ENCODE data around the gene TMC1. TPM values are rescaled to one million over a fixed set of nuclear protein-coding genes. Genes with fewer than 3 reads are reported as not detected.

The TMC1 gene
- total and polyA plus RNA-seq, 2 of the 13 experiments (the other 11 are each of a cell fraction or from before 2014, with no cell fraction given): 0.02 to 0.03 TPM

DNA sequence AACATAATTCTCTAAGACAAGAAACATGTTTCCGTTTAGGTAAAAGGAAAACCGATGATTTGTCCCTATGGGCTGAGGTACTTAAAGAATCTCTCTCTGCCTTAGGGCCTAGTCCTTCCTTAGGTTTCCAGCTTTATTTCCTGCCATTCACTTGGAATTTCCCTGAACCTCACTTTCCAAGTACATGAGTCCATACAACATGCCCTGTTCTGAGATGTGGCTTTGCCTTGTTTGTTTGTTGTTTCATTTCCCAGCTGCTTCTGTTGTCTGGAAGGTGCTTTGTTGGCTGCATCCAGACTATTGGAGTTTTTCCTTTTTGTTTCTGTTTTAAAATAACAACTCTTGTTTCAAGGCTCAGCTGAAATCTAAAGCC, 336.2 kb downstream of the TMC1 start:
- H4K20me1 ChIP-seq (ENCODE audit: insufficient read depth, low read length): no peaks in the 10 kb centered on the region
- ATAC-seq: peak; percentile 8; the same call in 1 of the 3 replicates
- no peaks in the 10 kb centered on the region for H3K79me2 ChIP-seq (ENCODE audit: insufficient read depth, low read length)
- in situ Hi-C loops (cut with HindIII; ENCODE audit: extremely low pct_ligation_motif_present, low pct_unique_long_range_greater_than_20kb): loop anchor here (5.0 to 10.0 kb wide), 2 partner anchors 167 to 225 kb away; no protein-coding TSS in a partner anchor
- H3K4me1 ChIP-seq (ENCODE audit: insufficient read depth, low read length): peaks cover 30% of the 10 kb centered on the region
- H3K9me3 ChIP-seq (ENCODE audit: low read length): no peaks in the 10 kb centered on the region
- H3K27ac ChIP-seq (ENCODE audit: extremely low read length, insufficient read depth, low read length): peak overlapping the region; percentile 99
- CTCF ChIA-PET (ENCODE audit: low intra/inter-chr PET ratio, low total read pairs): interaction anchor here (1.0 to 2.8 kb wide), 4 partner anchors 165 to 326 kb away, joined by 3 to 15 read pairs (median 9); no protein-coding TSS in a partner anchor
- FAIRE-seq: no peak
- H3K4me2 ChIP-seq (ENCODE audit: low read depth, low read length): peak overlapping the region; percentile 56
- DNase-seq (ENCODE audit: low spot score): no peak
- intact Hi-C loops (cut with micrococcal nuclease; ENCODE audit: unreplicated experiment): loop anchor here (1.0 to 5.0 kb wide), 4 partner anchors 70 to 325 kb away; no protein-coding TSS in a partner anchor
- no peaks in the 10 kb centered on the region for H3K36me3 ChIP-seq (replicated peaks in 1 of 2; ENCODE audit: control insufficient read depth in 1 of 2, insufficient read depth in 2 of 2, low read length in 2 of 2)
- H3K4me3 ChIP-seq (replicated peaks in 1 of 3; ENCODE audit: insufficient read depth in 1 of 3, low read depth in 2 of 3, low read length in 3 of 3): no peak overlapping the region; a peak in 1 of 6 replicates
- TF ChIP-seq KAT2B (IDR thresholded peaks at IDR 0.05; ENCODE audit: borderline replicate concordance, low read depth, low read length): no peak
- TF ChIP-seq ZIK1 (CRISPR knock-in tag; IDR thresholded peaks at IDR 0.05; ENCODE audit: borderline replicate concordance, low read depth): no peak
- TF ChIP-seq, protein P1, sequence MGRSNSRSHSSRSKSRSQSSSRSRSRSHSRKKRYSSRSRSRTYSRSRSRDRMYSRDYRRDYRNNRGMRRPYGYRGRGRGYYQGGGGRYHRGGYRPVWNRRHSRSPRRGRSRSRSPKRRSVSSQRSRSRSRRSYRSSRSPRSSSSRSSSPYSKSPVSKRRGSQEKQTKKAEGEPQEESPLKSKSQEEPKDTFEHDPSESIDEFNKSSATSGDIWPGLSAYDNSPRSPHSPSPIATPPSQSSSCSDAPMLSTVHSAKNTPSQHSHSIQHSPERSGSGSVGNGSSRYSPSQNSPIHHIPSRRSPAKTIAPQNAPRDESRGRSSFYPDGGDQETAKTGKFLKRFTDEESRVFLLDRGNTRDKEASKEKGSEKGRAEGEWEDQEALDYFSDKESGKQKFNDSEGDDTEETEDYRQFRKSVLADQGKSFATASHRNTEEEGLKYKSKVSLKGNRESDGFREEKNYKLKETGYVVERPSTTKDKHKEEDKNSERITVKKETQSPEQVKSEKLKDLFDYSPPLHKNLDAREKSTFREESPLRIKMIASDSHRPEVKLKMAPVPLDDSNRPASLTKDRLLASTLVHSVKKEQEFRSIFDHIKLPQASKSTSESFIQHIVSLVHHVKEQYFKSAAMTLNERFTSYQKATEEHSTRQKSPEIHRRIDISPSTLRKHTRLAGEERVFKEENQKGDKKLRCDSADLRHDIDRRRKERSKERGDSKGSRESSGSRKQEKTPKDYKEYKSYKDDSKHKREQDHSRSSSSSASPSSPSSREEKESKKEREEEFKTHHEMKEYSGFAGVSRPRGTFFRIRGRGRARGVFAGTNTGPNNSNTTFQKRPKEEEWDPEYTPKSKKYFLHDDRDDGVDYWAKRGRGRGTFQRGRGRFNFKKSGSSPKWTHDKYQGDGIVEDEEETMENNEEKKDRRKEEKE (IDR thresholded peaks at IDR 0.05): no peak
- TF ChIP-seq, protein P2, sequence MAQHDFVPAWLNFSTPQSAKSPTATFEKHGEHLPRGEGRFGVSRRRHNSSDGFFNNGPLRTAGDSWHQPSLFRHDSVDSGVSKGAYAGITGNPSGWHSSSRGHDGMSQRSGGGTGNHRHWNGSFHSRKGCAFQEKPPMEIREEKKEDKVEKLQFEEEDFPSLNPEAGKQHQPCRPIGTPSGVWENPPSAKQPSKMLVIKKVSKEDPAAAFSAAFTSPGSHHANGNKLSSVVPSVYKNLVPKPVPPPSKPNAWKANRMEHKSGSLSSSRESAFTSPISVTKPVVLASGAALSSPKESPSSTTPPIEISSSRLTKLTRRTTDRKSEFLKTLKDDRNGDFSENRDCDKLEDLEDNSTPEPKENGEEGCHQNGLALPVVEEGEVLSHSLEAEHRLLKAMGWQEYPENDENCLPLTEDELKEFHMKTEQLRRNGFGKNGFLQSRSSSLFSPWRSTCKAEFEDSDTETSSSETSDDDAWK (CRISPR knock-in tag; IDR thresholded peaks at IDR 0.05): no peak
- no peak for TF ChIP-seq ZSCAN21 (CRISPR knock-in tag; IDR thresholded peaks at IDR 0.05; ENCODE audit: borderline replicate concordance)
- TF ChIP-seq, protein P3, sequence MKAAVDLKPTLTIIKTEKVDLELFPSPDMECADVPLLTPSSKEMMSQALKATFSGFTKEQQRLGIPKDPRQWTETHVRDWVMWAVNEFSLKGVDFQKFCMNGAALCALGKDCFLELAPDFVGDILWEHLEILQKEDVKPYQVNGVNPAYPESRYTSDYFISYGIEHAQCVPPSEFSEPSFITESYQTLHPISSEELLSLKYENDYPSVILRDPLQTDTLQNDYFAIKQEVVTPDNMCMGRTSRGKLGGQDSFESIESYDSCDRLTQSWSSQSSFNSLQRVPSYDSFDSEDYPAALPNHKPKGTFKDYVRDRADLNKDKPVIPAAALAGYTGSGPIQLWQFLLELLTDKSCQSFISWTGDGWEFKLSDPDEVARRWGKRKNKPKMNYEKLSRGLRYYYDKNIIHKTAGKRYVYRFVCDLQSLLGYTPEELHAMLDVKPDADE (CRISPR knock-in tag; IDR thresholded peaks at IDR 0.05): no peak
- TF ChIP-seq, protein P4, sequence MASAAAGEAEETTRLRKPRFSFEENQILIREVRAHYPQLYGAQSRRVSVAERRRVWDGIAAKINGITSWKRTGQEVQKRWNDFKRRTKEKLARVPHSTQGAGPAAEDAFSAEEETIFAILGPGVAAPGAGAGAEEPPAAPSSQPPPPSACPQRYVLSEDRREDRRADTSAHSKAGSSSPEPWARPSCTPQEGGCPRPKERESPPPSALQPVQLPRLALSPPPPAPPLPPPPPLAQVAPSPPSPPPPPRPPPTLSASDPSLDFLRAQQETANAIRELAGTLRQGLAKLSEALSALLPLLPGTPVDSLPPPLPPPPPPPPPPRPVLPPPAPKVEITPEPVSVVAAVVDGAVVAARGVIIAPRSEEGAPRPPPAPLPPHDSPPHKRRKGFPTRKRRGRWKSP (CRISPR knock-in tag; IDR thresholded peaks at IDR 0.05): no peak
- TF ChIP-seq ZNF446 (CRISPR knock-in tag; IDR thresholded peaks at IDR 0.05): no peak
- TF ChIP-seq ZNF468 (CRISPR knock-in tag; IDR thresholded peaks at IDR 0.05): no peak
- TF ChIP-seq, protein P5, sequence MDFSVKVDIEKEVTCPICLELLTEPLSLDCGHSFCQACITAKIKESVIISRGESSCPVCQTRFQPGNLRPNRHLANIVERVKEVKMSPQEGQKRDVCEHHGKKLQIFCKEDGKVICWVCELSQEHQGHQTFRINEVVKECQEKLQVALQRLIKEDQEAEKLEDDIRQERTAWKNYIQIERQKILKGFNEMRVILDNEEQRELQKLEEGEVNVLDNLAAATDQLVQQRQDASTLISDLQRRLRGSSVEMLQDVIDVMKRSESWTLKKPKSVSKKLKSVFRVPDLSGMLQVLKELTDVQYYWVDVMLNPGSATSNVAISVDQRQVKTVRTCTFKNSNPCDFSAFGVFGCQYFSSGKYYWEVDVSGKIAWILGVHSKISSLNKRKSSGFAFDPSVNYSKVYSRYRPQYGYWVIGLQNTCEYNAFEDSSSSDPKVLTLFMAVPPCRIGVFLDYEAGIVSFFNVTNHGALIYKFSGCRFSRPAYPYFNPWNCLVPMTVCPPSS (IDR thresholded peaks at IDR 0.05): no peak
- no peak for TF ChIP-seq JDP2 (CRISPR knock-in tag; IDR thresholded peaks at IDR 0.05; ENCODE audit: borderline replicate concordance)
- POLR2A ChIA-PET: interaction anchor here (0.9 to 2.7 kb wide), 16 partner anchors 13 to 495 kb away, joined by 3 to 12 read pairs (median 4); partner anchors contain the start of gene ZFAND5
- 93% methylated on average over 2 of the region's 2 CpGs for WGBS (ENCODE audit: low lambda C conversion rate)
- H3K27me3 ChIP-seq (ENCODE audit: control insufficient read depth in 1 of 2, insufficient read depth in 2 of 2, low read length in 2 of 2): no peaks in the 10 kb centered on the region
- peak overlapping the region; percentile 85 for H2AFZ ChIP-seq (ENCODE audit: low read length)
- BruUV-seq (replicated peaks): TSS peak; percentile 92
- H3K9ac ChIP-seq (ENCODE audit: insufficient read depth, low read depth, low read length): peak overlapping the region; percentile 71

Measured in HepG2 (cell line).